GM18508 (cell line): ENCODE data around the gene TINAG.
A peak's percentile ranks its signal among the peaks of the same experiment; 100 is the strongest.
"Not testable (repeated sequence)": the region's sequence is repeated elsewhere in the genome, so short reads cannot be mapped to it uniquely, and the experiment has no call there.

ENCODE experiments used
- ATAC-seq: cut with Tn5 transposase; IDR thresholded peaks from one replicate; pipeline ENCODE4 v1.9.1; 2021; ENCODE audit warnings: moderate number of reproducible peaks; ENCODE audit not compliant: insufficient read depth, unreplicated experiment

TINAG gene

DNA sequence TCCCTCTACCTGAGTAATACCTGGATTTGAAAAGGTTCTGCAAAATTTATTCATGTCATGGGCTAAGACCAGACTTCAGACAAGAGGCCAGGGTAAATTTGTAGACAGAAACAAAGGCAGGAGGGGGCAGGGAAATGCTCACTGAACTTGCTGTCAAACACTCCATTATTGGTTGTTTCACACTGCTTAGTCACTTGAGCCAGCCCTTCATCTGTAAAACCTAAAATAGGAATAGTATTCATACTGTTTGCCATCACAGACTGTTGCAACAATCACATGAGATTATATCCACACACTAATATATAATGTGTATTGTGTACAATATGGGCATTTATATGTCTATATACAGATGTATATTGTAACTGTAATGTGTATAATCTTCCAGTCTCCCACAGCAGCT lies 6.5 kb upstream of the TINAG start:
- ATAC-seq = no peak

DNA sequence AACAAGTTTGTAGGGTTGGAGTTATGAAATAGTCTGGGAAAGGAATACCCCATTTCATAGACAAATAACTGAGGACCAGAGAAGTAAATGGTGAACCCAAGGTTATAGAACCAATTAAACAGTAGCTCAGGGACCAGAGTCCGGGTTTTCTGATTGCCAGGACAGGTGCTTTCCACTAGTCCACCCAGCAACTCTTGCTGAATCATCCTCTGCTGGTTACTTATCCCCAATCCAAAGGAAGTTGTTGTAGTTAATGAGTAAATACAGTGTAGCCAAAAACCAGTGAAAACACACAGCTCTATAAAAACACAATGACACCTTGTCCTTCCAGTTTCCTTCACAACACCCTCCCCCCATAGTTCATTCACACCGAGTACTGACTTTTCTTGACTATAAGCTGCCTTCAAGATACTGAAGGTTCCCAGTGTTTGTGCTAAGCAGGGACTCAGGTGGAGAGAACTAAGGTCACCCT lies 766 bp upstream of the TINAG start:
- peak; percentile 62 for ATAC-seq

- no peak for ATAC-seq
These were observed 710 bp downstream of the TINAG start for GRCh38 chr6:54308986-54309315.

GRCh38 chr6:54310377-54311152 lies 2.3 kb downstream of the TINAG start:
- no peak for ATAC-seq

- no peak for ATAC-seq
These were observed 7.4 kb downstream of the TINAG start for GRCh38 chr6:54315656-54316055.

- no peak for ATAC-seq
These were observed 12.6 kb downstream of the TINAG start for GRCh38 chr6:54320871-54321270.

GRCh38 chr6:54327631-54328030 lies 19.4 kb downstream of the TINAG start:
- no peak for ATAC-seq

DNA sequence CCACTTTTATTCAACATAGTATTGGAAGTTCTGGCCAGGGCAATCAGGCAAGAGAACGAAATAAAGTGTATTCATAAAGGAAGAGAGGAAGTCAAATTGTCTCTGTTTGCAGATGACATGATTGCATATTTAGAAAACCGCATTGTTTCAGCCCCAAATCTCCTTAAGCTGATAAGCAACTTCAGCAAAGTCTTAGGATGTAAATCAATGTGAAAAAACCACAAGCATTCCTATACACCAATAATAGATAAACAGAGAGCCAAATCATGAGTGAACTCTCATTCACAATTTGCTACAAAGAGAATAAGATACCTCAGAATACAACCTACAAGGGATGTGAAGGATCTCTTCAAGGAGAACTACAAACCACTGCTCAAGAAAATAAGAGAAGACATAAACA lies 23.3 kb downstream of the TINAG start:
- ATAC-seq = not testable (repeated sequence)

- ATAC-seq = no peak
These were observed 27.6 kb downstream of the TINAG start for GRCh38 chr6:54335871-54336270.

DNA sequence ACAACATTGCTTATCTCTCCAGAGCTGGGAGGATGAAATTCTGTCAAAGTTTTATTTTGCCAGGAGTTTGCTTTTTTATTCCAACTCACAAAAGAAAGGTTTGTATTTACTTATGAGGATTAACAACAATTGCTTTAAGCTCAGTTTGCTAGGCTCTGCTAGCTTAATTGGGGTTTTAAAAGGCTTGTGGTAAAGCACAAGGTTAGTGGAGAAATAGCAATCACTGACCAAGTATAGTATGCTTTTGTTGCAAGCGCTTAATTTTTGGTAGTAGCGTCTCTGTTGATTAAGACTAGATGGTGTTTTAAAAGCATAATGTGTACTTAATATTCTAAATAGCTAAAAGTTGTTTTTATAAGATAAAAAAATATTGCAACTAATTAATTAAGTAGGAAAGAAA lies 45.7 kb downstream of the TINAG start:
- ATAC-seq = no peak

- ATAC-seq = no peak
These were observed 46.4 kb downstream of the TINAG start for GRCh38 chr6:54354608-54355007.

- no peak for ATAC-seq
These were observed 48.9 kb downstream of the TINAG start for GRCh38 chr6:54357141-54357540.

GRCh38 chr6:54361188-54361587 lies 52.9 kb downstream of the TINAG start:
- ATAC-seq = no peak

GRCh38 chr6:54361734-54362133 lies 53.5 kb downstream of the TINAG start:
- no peak for ATAC-seq

GRCh38 chr6:54366667-54367327 lies 58.6 kb downstream of the TINAG start:
- no peak for ATAC-seq

DNA sequence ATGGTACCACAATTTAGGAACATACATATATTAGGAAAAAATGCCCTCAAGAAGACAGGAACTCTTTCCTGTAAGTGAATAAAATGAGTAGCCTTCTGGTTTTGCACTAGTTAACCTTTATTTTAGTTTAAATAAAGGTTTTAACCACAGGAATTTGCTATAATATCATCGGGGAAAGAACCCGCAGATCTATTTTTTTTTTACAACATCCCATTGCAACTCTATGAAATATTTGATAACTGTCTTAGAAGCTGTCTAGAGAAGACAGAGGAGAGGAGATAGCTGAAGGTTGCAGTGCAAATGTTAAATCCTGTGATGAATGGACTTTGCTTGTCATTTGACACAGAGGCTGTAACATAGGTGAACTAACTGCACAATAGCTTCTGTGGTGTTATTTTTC lies 69.5 kb downstream of the TINAG start:
- no peak for ATAC-seq

- ATAC-seq = no peak
These were observed 78.1 kb downstream of the TINAG start for GRCh38 chr6:54386295-54386694.

GRCh38 chr6:54390362-54390761 lies 82.1 kb downstream of the TINAG start:
- ATAC-seq = no peak

GRCh38 chr6:54391577-54391976 lies 83.3 kb downstream of the TINAG start:
- ATAC-seq = no peak

- no peak for ATAC-seq
These were observed 94.9 kb downstream of the TINAG start for GRCh38 chr6:54403096-54403495.

GRCh38 chr6:54404791-54405190 lies 96.5 kb downstream of the TINAG start:
- no peak for ATAC-seq

DNA sequence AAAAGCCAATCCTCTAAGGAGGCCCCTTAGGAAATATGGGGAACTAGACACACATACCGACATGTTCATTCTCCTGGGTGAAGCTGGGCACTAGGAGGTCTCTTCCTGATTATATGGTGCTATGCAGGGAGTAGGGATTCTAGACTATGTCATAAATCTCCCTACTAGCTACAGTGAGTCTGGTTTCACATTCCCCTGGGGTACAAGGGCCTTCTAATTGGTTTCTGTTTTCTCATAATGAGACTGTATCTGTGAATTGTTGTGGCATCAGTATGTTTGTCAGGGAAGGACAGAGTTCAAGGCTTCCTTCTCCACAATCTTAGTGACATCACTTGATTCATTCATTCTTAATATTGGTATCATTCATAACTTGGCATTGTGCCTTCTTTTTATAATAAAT lies 103.5 kb downstream of the TINAG start:
- ATAC-seq = no peak
